AG04450 (cell line): Measurements from ENCODE around the gene HGFAC. TPM values are rescaled to one million over a fixed set of nuclear protein-coding genes. Genes with fewer than 3 reads are reported as not detected.

Source experiments
- CTCF ChIA-PET: fragments of 300-600, 350-600 bp; formaldehyde crosslinking; extraction: SDS; loops from one replicate; lab custom pipeline; 2022; ENCODE audit warnings: antibody characterized with exemption, inconsistent platforms; lab: Charles Lee
- POLR2A ChIA-PET: fragments of 350-600 bp; formaldehyde crosslinking; extraction: SDS; loops from one replicate; lab custom pipeline; 2021; ENCODE audit warnings: antibody characterized with exemption, inconsistent platforms; lab: Yijun Ruan, JAX
- DNase-seq: peaks from one replicate; pipeline ENCODE4 v3.0.0-alpha.2; 2011; ENCODE audit warnings: low read depth, low spot score
- H3K27ac ChIP-seq: one replicate; pipeline ENCODE4 v1.5.1; 2012; ENCODE audit warnings: low read depth, low read length, control low read depth
- H3K27me3 ChIP-seq: one replicate; pipeline ENCODE4 v1.6.0; 2012; ENCODE audit warnings: low read length; ENCODE audit not compliant: control insufficient read depth, insufficient read depth
- H3K4me3 ChIP-seq: 2 replicates; pipeline ENCODE4 v1.5.1; 2011; ENCODE audit warnings: mild to moderate bottlenecking, low read depth, low read length, control low read depth
- H3K9me3 ChIP-seq: 2 replicates; pipeline ENCODE4 v1.5.1; 2012; ENCODE audit warnings: low read length; ENCODE audit not compliant: control insufficient read depth, insufficient read depth
- CTCF ChIP-seq: IDR thresholded peaks from 2 replicates; pipeline ENCODE4 v1.5.1; 2011; ENCODE audit warnings: low read depth, low read length, control low read depth, inconsistent platforms
- polyA plus RNA-seq: library from polyadenylated mRNA; depleted of rRNA; stranded (reverse); fragments of >200 nt; gene quantifications from 2 replicates; pipeline ENCODE4 v1.2.3, GENCODE V29; 2011

Gene HGFAC
- polyA plus RNA-seq, 1 experiment: not detected

GRCh38 chr4:3418029-3418762 is 23.6 kb upstream of the HGFAC start:
- no peak overlapping the region for H3K27ac ChIP-seq
- no peak overlapping the region for H3K4me3 ChIP-seq
- no peaks in the 10 kb centered on the region for H3K27me3 ChIP-seq
- TF ChIP-seq CTCF: no peak
- no peak for DNase-seq
- H3K9me3 ChIP-seq: no peaks in the 10 kb centered on the region; the same call in 1 of the 2 replicates
- POLR2A ChIA-PET: no interaction called here
- CTCF ChIA-PET: interaction anchor here (0.6 kb wide), 1 partner anchor 87 kb away, joined by 4 read pairs; no protein-coding TSS in a partner anchor

GRCh38 chr4:3419836-3420605 is 21.7 kb upstream of the HGFAC start:
- POLR2A ChIA-PET: no interaction called here
- Histone ChIP-seq H3K27ac (no peak overlapping the region), H3K4me3 (no peak overlapping the region), H3K27me3 (no peaks in the 10 kb centered on the region), H3K9me3 (no peaks in the 10 kb centered on the region; the same call in 1 of the 2 replicates)
- DNase-seq: no peak
- CTCF ChIA-PET: no interaction called here
- TF ChIP-seq CTCF: no peak

GRCh38 chr4:3420606-3420955 is 21.2 kb upstream of the HGFAC start:
- H3K27ac ChIP-seq: no peak overlapping the region
- POLR2A ChIA-PET: no interaction called here
- no peak for DNase-seq
- no peak overlapping the region for H3K4me3 ChIP-seq
- H3K9me3 ChIP-seq: no peaks in the 10 kb centered on the region; the same call in 1 of the 2 replicates
- no peak for TF ChIP-seq CTCF
- no peaks in the 10 kb centered on the region for H3K27me3 ChIP-seq
- CTCF ChIA-PET: no interaction called here

- CTCF ChIA-PET: no interaction called here
- no peaks in the 10 kb centered on the region for H3K27me3 ChIP-seq
- TF ChIP-seq CTCF: no peak
Measured at GRCh38 chr4:3420956-3421355, 20.8 kb upstream of the HGFAC start.

GRCh38 chr4:3421470-3421869 is 20.3 kb upstream of the HGFAC start:
- Histone ChIP-seq H3K27ac (no peak overlapping the region), H3K27me3 (no peaks in the 10 kb centered on the region), H3K9me3 (no peaks in the 10 kb centered on the region; the same call in 1 of the 2 replicates), H3K4me3 (no peak overlapping the region)
- CTCF ChIA-PET: no interaction called here
- POLR2A ChIA-PET: no interaction called here
- TF ChIP-seq CTCF: no peak
- no peak for DNase-seq

More at GRCh38 chr4:3420956-3421355, 20.8 kb upstream of the HGFAC start:
- Histone ChIP-seq H3K4me3 (no peak overlapping the region), H3K9me3 (no peaks in the 10 kb centered on the region; the same call in 1 of the 2 replicates), H3K27ac (no peak overlapping the region)
- POLR2A ChIA-PET: no interaction called here
- no peak for DNase-seq
